NOMO-1 treated with dmso at 0.1 percent for 144 hours (cell line): ENCODE results near the gene SLC25A25.
"Not testable (repeated sequence)": the region's sequence is repeated elsewhere in the genome, so short reads cannot be mapped to it uniquely, and the experiment has no call there.

ENCODE experiments used
- DNase-seq: peaks from one replicate; lab custom pipeline; 2025; ENCODE audit not compliant: unreplicated experiment; lab: John Stamatoyannopoulos, UW

The SLC25A25 gene

DNA sequence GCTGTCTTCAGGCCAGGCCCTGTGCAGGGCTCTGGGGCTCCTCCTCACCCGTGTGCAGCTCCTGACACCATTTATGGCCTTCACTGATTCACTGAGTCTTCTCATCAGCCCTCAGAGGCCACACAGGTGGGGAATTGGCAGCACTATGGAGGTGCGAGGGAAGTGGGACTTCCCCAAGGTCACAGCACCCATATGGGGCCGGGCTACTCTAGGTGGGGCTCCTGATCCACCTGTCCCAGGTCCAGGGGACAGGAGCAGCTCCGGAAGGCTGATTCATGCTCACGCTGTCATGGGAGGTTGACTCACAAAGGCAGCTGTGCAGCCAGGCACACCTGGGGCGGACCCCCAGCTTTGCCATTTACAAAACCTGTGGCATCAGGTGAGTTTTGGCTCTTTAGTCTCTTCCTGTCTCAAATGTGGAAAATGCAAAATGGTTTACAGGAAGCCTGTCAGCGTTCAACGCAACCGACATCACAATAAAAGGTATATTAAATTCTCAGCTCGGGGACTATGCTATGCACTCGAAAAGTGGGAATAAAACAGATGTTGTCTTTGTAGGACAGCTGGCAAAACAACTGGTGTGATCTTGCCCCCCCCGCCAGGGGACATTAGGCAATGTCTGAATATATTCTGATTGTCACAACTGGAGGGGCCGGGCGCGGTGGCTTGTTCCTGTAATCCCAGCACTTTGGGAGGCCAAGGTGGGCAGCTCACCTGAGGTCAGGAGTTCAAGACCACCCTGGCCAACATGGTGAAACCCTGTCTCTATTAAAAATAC lies 15.9 kb upstream of the SLC25A25 start:
- DNase-seq: no peak

DNA sequence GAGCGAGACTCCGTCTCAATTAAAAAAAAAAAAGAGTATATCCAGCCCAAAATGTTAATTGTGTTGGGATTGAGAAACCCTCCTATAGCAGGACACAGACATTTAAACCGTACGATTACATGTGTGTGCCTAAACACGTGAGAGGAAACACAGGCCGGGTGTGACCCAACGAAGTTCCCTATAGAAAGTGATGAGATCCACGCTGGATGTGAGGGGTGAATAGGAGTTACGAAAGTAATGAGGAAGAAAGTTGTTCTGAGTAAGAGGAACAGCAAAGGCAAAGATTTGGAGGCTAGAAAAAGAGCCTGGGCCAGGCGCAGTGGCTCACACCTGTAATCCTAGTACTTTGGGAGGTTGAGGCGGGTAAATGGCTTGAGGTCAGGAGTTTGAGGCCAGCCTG lies 14.5 kb upstream of the SLC25A25 start:
- peak; percentile 95 for DNase-seq

DNA sequence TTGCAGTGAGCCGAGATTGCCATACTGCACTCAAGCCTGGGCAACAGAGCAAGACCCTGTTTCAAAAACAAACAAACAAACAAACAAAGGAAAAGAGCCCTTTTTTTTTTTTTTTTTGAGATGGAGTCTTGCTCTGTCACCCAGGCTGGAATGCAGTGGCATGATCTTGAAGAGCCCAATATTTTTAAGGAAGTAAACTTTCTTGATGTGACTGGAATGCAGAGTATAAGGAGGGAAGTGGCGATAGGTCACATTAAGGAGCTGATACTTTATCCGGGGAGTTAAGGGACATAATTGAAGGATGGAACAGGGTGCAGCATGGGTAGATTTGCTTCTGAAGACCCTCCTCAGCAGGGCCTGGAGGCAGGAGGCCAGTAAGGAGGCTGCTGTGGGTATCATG lies 13.9 kb upstream of the SLC25A25 start:
- no peak for DNase-seq

DNA sequence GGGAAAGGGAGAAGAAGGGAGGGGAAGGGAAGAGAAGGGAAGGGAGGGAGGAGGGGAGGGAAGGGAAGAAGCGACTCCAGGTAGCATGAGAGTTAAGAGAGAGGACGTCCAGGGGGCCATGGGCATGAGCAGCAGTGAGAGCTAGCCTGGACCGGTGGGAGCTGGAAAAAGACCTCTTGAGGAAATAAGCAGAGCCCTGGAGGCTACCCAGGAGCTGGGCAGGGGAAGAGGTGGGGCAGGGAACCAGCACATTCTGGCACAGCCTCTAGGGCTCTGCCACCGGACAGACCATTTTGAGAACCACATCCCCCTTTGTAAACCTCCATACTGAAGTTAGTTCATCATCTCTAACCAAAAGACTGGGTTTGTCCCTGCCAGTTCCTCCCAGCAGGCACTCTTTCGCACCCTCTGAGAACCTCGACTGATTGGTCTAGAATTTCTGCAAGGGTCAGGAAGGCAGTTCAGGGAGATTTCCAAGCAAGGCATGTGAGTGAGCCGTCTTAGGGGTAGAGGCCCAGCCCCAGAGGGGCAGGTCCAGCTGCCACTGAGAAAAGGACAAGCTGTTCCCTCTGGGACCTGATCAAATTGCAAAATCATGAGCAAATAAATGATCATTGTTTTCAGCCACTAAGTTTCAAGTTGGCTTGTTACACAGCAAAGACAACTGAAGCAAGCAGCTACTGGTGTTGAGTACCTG lies 12.5 kb upstream of the SLC25A25 start:
- no peak for DNase-seq

DNA sequence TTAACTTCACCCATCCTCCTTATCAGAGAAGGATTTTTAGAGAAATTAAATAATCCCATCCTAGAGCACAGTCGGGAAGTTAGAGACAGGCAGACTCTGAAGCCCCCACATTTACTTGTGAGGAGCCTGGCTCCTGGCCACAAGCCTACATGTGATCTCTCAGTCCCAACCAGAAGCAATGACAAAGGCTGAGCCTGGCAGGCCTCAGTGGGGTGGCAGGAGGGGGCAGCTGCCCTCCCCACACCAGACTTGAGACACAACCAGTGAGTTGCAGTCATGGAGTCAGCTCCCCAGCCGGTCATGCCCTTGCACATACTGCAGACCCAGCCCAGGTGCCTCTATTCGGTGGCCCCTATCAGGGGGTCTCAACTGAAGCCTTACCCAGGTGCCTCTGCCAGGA lies 11.9 kb upstream of the SLC25A25 start:
- DNase-seq: no peak

DNA sequence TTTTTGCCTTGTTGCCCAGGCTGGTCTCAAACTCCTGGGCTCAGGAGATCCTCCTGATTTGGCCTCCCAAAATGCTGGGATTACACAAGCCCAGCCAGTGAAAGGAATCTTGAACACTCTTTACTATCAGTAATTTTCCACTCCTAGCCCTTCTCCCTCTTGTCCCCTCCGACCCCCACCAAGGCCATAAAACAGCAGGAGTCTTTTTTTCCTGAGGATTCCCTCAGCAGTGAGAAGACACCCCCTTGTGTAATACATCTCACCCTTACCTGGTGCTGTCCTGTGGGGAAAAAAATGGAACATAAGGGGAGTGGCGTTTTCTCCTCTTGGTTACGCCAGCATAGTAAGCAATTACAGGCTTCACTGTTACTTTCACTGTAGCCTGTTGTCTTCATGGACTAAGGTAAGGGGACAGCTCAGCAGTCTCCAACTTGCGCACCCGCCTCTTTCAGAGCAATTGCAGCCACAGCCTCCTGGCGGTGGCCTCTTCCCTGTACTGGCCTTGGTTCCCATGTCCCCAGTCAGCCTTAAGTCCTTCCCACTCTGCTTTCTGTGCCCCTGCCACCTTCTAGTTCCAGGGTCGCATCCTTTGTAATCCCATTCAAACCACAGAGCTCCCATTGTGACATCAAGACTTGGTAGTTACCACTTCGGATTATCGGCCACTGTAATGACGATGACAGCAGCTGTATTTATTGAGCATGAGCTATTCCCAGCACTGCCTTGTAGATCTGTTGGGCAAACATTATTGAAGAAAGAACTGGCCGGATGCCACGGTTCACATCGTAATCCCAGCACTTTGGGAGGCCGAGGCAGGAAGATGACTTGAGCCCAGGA lies 10.9 kb upstream of the SLC25A25 start:
- no peak for DNase-seq

DNA sequence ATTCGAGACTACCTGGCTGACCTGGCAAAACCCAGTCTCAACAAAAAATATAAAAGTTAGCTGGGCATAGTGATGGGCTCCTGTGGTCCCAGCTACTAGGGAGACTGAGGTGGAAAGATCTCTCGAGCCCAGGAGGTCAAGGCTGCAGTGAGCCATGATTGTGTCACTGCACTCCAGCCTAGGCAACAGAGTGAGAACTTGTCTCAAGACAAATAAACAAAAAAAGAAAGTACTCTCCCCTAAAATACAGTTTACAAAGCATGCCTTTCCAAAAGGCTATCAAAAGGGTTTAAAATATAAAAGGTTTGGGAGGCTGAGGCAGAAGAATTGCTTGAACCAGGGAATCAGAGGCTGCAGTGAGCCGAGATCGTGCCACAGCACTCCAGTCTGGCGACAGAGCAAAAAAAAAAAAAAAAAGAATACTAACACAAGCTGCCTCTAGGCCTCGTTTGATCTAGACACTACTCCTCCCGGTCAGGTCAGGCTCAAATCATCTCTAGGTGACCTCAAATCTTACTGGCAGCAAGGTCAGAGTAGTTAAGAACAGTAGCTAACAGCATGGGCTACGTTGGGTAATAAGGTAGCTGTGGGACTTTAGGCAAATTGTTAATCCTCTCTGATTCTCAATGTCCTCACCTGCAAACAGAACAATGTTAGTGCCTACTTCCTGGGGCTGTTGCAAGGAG lies 10.2 kb upstream of the SLC25A25 start:
- DNase-seq: no peak

DNA sequence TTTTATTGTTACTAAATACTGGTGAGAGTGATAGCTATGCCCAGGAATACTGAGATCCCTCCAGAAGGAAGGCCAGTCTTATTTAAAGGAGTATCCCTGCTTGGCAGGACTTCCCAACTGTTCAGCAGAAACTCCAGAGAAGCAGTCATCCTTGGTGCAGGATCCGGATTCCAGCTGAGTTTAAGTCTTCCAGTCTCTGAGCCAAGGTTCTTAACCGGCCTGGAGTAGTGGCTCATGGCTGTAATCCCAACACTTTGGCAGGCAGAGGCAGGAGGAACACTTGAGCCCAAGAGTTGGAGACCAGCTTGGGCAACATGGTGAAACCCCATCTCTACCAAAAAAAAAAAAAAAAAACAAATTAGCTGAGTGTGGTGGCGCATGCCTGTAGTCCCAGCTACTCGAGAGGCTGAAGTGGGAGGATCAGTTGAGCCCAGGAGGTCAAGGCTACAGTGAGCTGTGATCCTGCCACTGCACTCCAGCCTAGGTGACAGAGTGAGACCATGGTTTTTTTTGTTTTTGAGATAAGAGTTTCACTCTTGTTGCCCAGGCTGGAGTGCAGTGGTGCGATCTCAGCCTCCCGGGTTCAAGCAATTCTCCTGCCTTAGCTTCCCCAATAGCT lies 8.6 kb upstream of the SLC25A25 start:
- no peak for DNase-seq

DNA sequence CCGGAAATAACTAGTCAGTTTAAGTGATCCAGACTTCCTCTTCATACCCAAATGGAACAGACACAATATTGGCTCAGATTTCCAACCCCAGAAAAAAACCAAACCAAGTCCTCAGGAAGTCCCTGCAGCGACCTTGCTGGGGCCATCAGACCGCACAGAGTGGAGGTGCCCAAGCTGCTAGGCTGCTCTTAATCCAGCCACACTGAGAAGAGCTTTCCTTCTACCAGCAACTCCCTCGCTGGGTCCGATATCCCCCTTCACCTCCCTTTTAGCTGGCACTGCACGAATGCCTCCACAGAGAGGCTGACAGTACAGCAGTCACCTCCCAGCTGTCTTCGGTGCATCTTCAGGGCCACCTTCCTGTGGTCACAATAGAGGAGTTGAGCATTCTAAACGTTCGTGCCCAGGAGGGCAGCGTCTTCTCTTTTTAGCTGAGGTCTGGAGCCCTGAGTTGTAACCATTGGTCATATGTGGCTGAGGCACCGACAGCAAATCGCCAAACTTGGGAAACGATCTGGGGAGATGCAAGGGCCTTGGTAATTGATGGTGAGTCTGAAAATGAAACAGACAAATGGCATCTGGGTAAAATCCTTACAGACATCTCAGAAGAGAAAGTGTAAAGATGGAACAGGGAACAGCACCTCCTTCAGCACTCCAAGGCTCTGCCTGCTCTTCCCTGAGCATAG lies 6.6 kb upstream of the SLC25A25 start:
- DNase-seq: no peak

DNA sequence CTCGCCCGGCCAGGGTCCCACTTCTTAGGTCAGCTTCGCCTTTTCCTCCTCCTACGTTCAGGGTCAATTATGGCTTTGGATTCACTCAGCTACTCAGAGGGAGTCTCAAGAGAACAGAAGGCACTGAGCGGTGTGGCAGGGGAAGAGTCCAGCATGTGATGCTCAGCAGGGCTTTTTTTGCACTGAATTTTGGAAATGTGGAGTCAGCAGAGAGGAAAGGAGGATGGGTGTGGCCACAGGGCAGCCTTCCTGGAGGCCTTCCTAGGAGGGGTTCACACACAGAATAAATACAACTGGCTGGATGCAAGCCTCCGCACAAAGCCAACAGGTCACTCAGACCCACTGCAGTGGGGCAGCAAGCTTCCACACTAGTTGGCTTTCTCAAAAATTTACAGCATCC lies 5.8 kb upstream of the SLC25A25 start:
- DNase-seq: no peak

DNA sequence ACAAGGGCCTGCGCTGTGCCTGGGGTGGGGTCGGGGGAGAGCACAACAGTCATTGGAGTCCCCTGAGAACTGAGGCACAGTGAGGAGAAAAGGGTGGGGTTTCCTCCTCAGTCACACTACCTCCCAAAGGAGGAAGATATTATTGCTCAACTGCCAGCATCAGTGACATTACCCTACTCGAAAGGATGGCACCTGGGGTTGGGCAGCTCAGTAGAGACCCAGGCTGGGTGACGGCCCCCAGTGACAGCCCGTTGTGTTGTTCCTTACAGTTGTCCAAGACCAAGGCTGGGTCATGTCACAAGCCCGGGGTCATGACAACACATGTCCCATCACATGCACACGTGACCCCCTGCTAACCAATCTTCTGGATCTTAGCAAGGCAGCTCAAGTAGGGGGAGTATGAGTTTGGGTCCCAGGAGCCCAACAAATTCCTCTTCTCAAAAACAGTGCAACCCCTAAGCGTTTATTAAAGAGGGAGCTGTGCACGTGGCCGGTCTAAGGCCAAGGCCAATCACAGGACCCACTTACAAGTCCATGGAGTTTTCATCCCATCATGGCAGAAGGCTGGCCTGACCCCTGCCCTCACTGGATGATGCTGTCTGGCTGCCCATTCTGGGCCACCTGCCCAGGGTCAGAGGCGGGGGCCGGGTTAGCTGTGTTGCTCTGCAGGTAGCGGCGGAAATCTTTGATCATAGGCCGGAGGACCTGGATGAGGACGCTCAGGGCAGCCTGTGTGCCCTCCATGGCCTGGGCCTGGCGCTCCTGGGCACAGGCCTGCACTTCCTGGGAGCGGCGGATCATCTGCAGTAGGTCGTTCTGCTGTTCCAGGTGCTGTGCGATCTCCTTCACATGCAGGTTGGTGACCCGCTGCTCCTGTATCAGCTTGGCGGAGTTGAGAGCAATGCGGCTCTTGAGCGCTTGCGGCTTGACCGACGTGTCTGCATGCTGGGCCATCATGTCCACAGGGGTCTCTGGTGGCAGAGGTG lies 4.9 kb upstream of the SLC25A25 start:
- DNase-seq: no peak

DNA sequence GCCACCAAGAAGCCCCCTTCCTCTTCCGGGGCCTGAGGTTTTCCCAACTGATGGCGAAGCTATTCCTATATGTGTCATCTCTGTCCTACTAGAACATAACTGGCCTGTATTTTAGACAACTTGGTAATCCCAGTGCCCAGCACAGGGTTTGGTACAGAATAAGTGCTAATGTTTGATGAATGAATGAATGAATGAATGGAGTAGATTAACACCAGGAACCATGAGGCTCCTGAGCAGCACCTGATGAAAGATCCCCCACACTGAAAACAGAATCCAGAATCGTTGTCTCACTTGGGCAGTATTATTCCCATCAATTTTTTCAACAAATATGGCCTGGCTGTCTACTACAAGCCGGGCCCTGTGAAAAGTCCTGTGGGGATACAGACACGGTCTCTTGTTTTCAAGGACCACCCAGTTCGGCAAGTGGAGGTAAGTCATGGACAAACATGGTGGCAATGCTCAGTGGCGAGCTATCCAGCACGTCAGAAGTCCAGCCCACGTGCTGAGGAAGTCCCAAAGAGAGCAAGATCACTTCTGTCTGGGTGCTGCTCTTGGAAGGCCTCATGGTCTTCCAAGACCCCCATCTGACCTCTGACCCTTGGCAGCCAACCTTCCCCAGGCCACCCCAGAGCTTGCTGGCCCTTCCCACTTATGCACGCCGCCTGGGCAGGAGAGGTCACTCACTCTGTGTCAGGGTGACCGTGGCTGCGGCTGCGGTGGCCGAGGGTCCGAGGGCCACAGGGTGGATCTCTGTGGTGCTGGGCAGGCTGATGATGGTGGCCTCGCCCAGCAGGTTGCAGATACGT lies 1.9 kb upstream of the SLC25A25 start:
- DNase-seq: no peak

DNA sequence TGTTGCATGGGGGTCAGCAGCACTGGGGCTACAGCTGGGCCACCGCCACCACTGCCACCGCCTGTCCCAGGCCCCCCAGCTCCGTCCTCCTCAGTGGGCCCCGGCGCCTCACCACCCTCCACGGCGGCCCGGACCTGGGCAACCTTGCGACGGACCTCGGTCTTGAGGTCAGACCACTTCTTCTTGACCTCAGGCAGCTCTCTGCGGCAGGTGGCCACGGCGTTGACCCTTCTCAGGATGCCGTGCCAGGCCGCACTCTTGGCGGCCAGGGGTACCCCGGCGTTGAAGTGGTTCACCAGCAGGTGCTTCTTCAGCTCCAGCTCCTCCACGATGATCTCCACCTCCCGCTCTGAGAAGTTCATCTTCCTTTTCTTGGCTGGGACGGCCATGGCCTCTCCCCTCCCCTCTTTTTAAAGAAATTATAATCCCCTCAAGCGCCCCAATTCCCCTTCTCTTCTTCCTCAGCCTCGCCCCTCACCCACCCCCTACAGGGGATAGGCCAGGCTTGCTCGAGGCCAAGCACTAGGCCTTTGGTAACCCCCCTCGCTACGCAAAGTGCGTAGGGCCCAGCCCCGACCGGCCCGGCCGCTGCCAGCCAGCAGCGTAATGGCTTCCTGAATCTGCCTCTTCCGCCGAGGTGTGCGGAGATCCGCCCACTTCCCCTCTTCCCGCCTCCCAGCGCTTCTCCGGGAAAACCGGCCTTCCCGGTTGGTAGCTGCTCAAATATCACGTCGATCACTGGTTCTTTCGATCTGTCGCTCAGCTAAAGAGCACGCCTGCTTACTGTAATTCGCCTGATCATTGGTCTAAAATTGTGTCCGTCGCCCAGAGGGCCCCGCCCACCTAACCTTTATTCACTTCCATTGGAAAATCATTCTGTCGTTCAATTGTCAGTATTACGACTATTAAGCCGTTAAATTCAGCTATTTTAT lies 1.1 kb upstream of the SLC25A25 start, which contains the start of gene NAIF1:
NAIF1 (minus strand) TSS at position 608 of the 932 bp plus-strand sequence; CDS start at position 389, 219 bp downstream.
- peak; percentile 98 for DNase-seq

DNA sequence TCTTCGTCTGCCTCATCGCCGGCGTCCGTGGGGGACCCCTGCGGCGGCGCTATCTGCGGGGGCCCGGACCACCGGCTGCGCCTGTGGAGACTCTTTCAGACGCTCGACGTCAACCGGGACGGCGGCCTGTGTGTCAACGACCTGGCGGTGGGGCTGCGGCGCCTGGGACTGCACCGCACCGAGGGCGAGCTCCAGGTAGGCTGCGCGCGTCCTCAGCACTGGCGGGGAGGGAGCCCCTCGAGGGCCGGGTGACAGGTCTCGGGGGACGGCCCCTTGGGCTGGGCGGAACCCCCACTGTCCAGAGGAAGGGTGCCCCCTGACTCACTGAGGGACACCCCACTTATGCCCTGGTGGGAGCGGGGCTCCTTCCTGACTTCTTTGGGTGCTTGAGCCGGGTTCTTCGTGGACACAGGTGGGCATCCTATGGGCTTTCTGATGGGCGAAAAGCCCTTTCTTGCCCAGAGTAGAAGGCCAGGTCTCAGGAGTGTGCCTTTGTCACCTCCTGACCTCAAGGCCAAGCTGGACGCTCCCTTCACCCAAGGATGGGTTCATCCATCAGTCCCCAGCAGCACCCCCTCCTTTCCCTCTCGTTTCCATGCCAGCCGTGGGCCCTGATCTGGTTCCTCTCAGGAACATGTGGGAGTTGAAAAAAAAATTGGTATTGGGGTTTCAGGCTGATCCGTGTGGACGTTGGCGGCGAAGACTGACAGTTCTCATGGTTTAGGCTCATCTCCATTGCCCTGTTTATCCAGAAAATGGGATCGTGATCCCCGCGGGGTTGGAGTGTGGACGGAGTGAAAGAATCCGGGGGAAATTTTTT lies 564 bp downstream of the SLC25A25 start:
- no peak for DNase-seq

DNA sequence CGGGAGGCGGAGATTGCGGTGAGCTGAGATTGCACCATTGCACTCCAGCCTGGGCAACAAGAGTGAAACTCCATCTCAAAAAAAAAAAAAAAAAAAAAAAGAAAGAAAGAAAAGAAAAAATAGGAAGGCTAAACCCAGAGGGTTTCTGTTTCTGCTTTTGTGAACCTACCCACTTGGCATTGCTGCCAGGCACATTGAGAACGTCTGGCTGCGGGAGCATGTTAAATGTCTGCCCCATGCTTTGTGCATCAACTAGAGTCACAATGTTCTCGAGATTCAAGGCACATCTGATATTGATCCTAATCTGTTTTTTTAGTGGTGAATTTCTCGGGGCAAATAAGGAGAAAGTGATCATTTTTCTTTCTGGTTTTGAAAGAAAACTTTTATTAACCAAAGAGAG lies 2.8 kb downstream of the SLC25A25 start:
- no peak for DNase-seq

DNA sequence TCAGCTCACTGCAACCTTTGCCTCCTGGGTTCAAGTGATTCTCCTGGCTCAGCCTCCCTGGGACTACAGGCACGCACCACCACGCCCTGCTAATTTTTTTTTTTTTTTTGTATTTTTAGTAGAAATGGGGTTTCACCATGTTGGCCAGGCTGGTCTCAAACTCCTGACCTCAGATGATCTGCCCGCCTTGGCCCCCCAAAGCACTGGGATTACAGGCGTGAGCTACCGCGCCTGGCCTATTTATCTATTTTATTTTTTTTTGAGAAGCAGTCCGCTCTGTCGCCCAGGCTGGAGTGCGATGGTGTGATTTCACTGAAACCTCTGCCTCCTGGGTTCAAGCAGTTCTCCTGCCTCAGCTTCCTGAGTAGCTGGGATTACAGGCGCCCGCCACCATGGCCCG lies 3.4 kb downstream of the SLC25A25 start:
- DNase-seq: not testable (repeated sequence)
